ENCODE data around the gene MAP1LC3B2.

DNA sequence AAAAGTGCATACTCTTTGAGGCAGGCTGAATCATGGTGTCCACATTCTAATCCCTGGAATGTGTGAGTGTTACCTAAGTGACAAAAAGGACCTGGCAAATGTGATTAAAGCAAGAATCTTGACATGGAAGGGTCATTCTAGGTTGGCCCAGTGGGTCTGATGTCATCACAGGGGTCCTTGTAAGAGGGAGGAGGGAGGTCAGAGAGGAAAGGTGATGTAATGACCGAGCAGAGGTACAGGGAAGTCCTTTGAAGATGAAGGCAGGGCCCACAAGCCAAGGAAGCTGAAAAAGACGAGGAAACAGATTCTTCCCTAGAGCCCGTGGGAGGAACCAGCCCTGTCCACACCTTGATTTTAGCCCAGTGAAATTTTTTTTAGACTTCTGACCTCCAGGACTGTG is 60.1 kb downstream of the MAP1LC3B2 start:
- TF ChIP-seq, protein P1, sequence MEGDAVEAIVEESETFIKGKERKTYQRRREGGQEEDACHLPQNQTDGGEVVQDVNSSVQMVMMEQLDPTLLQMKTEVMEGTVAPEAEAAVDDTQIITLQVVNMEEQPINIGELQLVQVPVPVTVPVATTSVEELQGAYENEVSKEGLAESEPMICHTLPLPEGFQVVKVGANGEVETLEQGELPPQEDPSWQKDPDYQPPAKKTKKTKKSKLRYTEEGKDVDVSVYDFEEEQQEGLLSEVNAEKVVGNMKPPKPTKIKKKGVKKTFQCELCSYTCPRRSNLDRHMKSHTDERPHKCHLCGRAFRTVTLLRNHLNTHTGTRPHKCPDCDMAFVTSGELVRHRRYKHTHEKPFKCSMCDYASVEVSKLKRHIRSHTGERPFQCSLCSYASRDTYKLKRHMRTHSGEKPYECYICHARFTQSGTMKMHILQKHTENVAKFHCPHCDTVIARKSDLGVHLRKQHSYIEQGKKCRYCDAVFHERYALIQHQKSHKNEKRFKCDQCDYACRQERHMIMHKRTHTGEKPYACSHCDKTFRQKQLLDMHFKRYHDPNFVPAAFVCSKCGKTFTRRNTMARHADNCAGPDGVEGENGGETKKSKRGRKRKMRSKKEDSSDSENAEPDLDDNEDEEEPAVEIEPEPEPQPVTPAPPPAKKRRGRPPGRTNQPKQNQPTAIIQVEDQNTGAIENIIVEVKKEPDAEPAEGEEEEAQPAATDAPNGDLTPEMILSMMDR (IDR thresholded peaks at IDR 0.05; ENCODE audit: insufficient read depth, low read length): no peak
- no peak for TF ChIP-seq GABPA (IDR thresholded peaks at IDR 0.05; ENCODE audit: low read depth)
- TF ChIP-seq POLR2AphosphoS5 (IDR thresholded peaks at IDR 0.05; ENCODE audit: low read depth): no peak
- TF ChIP-seq, protein P2, sequence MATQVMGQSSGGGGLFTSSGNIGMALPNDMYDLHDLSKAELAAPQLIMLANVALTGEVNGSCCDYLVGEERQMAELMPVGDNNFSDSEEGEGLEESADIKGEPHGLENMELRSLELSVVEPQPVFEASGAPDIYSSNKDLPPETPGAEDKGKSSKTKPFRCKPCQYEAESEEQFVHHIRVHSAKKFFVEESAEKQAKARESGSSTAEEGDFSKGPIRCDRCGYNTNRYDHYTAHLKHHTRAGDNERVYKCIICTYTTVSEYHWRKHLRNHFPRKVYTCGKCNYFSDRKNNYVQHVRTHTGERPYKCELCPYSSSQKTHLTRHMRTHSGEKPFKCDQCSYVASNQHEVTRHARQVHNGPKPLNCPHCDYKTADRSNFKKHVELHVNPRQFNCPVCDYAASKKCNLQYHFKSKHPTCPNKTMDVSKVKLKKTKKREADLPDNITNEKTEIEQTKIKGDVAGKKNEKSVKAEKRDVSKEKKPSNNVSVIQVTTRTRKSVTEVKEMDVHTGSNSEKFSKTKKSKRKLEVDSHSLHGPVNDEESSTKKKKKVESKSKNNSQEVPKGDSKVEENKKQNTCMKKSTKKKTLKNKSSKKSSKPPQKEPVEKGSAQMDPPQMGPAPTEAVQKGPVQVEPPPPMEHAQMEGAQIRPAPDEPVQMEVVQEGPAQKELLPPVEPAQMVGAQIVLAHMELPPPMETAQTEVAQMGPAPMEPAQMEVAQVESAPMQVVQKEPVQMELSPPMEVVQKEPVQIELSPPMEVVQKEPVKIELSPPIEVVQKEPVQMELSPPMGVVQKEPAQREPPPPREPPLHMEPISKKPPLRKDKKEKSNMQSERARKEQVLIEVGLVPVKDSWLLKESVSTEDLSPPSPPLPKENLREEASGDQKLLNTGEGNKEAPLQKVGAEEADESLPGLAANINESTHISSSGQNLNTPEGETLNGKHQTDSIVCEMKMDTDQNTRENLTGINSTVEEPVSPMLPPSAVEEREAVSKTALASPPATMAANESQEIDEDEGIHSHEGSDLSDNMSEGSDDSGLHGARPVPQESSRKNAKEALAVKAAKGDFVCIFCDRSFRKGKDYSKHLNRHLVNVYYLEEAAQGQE (IDR thresholded peaks at IDR 0.05; ENCODE audit: insufficient replicate concordance, low read depth): no peak
